Mesothelial cell of epicardium (in vitro differentiated cells): ENCODE data around the gene USH2A. TPM values are rescaled to one million over a fixed set of nuclear protein-coding genes. Genes with fewer than 3 reads are reported as not detected.

Source experiments
- DNase-seq, 2 experiments: peaks; one replicate each; pipeline ENCODE4 v3.0.0; 2021; ENCODE audit warnings: low spot score in 2 of 2; ENCODE audit not compliant: unreplicated experiment in 2 of 2
- H3K27ac Mint-ChIP-seq: 2 replicates; pipeline ENCODE4 v1.8.0; 2021; ENCODE audit warnings: mixed read lengths
- H3K27me3 Mint-ChIP-seq: 2 replicates; pipeline ENCODE4 v1.8.0; 2021; ENCODE audit warnings: low read depth, mixed read lengths
- H3K36me3 Mint-ChIP-seq: 2 replicates; pipeline ENCODE4 v1.8.0; 2021; ENCODE audit warnings: mixed read lengths
- H3K4me1 Mint-ChIP-seq: 2 replicates; pipeline ENCODE4 v1.8.0; 2021; ENCODE audit warnings: mixed read lengths
- H3K4me3 Mint-ChIP-seq: 2 replicates; pipeline ENCODE4 v1.8.0; 2021; ENCODE audit warnings: mild to moderate bottlenecking, moderate library complexity, mixed read lengths
- H3K9me3 Mint-ChIP-seq: 2 replicates; pipeline ENCODE4 v1.8.0; 2021; ENCODE audit warnings: mixed read lengths
- CTCF ChIP-seq: fragments of 200-600 bp; sonication (generic); IDR thresholded peaks from one replicate; pipeline ENCODE4 v1.5.0; 2021; ENCODE audit warnings: antibody characterized with exemption; ENCODE audit not compliant: unreplicated experiment
- total RNA-seq: library from RNA; stranded (reverse); gene quantifications from 3 replicates; pipeline ENCODE4 v1.2.1, GENCODE V29; 2021

USH2A gene
- total RNA-seq, 1 donor from 2014 or later = 0.02 TPM

- H3K27ac Mint-ChIP-seq = no peak overlapping the region
- H3K4me3 Mint-ChIP-seq = no peak overlapping the region
- no peaks in the 10 kb centered on the region for H3K27me3 Mint-ChIP-seq
- TF ChIP-seq CTCF = no peak
- no peaks in the 10 kb centered on the region for H3K4me1 Mint-ChIP-seq
- no peak for DNase-seq
- H3K36me3 Mint-ChIP-seq = no peaks in the 10 kb centered on the region
- no peaks in the 10 kb centered on the region for H3K9me3 Mint-ChIP-seq
These were observed 378.7 kb downstream of the USH2A start for GRCh38 chr1:216044538-216044937.

- peaks cover 9% of the 10 kb centered on the region for H3K9me3 Mint-ChIP-seq
- H3K27ac Mint-ChIP-seq = no peak overlapping the region
- peaks cover 2% of the 10 kb centered on the region for H3K27me3 Mint-ChIP-seq
- no peak overlapping the region for H3K4me3 Mint-ChIP-seq
- no peaks in the 10 kb centered on the region for H3K4me1 Mint-ChIP-seq
- TF ChIP-seq CTCF = no peak
- no peak for DNase-seq
- no peaks in the 10 kb centered on the region for H3K36me3 Mint-ChIP-seq
These were observed 388.7 kb downstream of the USH2A start for GRCh38 chr1:216034506-216034905.

- no peaks in the 10 kb centered on the region for H3K4me1 Mint-ChIP-seq
- no peaks in the 10 kb centered on the region for H3K36me3 Mint-ChIP-seq
- no peak overlapping the region for H3K4me3 Mint-ChIP-seq
- no peak for DNase-seq
- peaks cover 2% of the 10 kb centered on the region for H3K27me3 Mint-ChIP-seq
- peaks cover 8% of the 10 kb centered on the region for H3K9me3 Mint-ChIP-seq
- no peak for TF ChIP-seq CTCF
- no peak overlapping the region for H3K27ac Mint-ChIP-seq
These were observed 390.2 kb downstream of the USH2A start for GRCh38 chr1:216032961-216033614.

- Mint-ChIP-seq H3K9me3 (peaks cover 3% of the 10 kb centered on the region), H3K27ac (no peak overlapping the region), H3K27me3 (no peaks in the 10 kb centered on the region), H3K4me1 (no peaks in the 10 kb centered on the region), H3K36me3 (no peaks in the 10 kb centered on the region), H3K4me3 (no peak overlapping the region)
- no peak for TF ChIP-seq CTCF
- DNase-seq = no peak
These were observed 391.0 kb downstream of the USH2A start for GRCh38 chr1:216032284-216032683.

GRCh38 chr1:216028631-216029030 is 394.6 kb downstream of the USH2A start:
- no peaks in the 10 kb centered on the region for H3K27me3 Mint-ChIP-seq
- peaks cover 3% of the 10 kb centered on the region for H3K9me3 Mint-ChIP-seq
- no peak overlapping the region for H3K27ac Mint-ChIP-seq
- no peaks in the 10 kb centered on the region for H3K4me1 Mint-ChIP-seq
- DNase-seq = no peak
- no peak for TF ChIP-seq CTCF
- no peak overlapping the region for H3K4me3 Mint-ChIP-seq
- H3K36me3 Mint-ChIP-seq = no peaks in the 10 kb centered on the region

- no peak for DNase-seq
- H3K27me3 Mint-ChIP-seq = no peaks in the 10 kb centered on the region
- H3K9me3 Mint-ChIP-seq = peaks cover under 1% of the 10 kb centered on the region
- H3K36me3 Mint-ChIP-seq = no peaks in the 10 kb centered on the region
- H3K27ac Mint-ChIP-seq = no peak overlapping the region
- H3K4me3 Mint-ChIP-seq = no peak overlapping the region
- H3K4me1 Mint-ChIP-seq = no peaks in the 10 kb centered on the region
- no peak for TF ChIP-seq CTCF
These were observed 398.7 kb downstream of the USH2A start for GRCh38 chr1:216024546-216024945.
